SK-N-MC (cell line): Measurements from ENCODE around the gene STARD13.

ENCODE experiments used
- EZH2 ChIP-seq: fragments of 200-600 bp; sonication (generic); IDR thresholded peaks from one replicate; pipeline ENCODE4 v1.6.1; 2017; ENCODE audit warnings: antibody characterized with exemption
- FOXP2 ChIP-seq: optimal IDR thresholded peaks from 2 replicates; pipeline ENCODE3; 2011; ENCODE audit warnings: mild to moderate bottlenecking, moderate library complexity; ENCODE audit not compliant: insufficient read depth; ENCODE audit errors: extremely low read length, control extremely low read depth
- POLR2AphosphoS5 ChIP-seq: IDR thresholded peaks from 2 replicates; pipeline ENCODE4 v1.6.1; 2012; ENCODE audit warnings: mild to moderate bottlenecking, low read depth, low read length, borderline replicate concordance

DNA sequence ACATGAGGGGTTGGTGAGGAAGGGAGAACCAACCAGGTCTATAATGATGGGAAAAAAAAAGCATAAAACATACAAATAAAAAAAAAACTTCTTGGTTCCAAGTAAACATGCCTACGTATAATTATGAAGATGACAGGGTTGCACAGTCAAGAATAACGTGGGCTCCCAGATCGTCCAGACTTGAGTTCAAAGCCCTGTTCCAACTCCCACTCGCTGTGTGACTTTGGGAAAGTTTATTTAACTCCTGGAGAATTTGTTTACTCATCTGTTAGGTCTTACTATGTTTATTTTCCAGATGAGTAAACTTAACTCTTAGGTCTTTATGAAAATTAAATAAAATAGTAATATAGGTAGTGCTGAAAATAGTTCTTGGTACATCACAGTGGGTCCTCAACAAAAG is 13.8 kb downstream of the STARD13 start:
- TF ChIP-seq EZH2: no peak
- no peak for TF ChIP-seq POLR2AphosphoS5
- TF ChIP-seq FOXP2: no peak
